ENCODE data around the gene KDM1A. TPM values are rescaled to one million over a fixed set of nuclear protein-coding genes. Genes with fewer than 3 reads are reported as not detected.

The KDM1A gene
- total RNA-seq, 1 experiment from 2014 or later = 162 TPM

- Histone ChIP-seq H3K9ac (ENCODE audit: low read length) (no peak overlapping the region), H3K36me3 (ENCODE audit: control insufficient read depth in 1 of 2, insufficient read depth in 2 of 2, low read length in 2 of 2) (no peaks in the 10 kb centered on the region), H3K9me3 (ENCODE audit: control insufficient read depth in 1 of 2, insufficient read depth in 1 of 2, low read depth in 1 of 2, low read length in 2 of 2) (no peaks in the 10 kb centered on the region), H4K20me1 (ENCODE audit: insufficient read depth) (no peaks in the 10 kb centered on the region; the same call in 1 of the 2 replicates), H3K9me2 (ENCODE audit: insufficient read depth) (no peaks in the 10 kb centered on the region), H3K4me1 (ENCODE audit: control insufficient read depth in 1 of 2, insufficient read depth in 2 of 2, low read length in 2 of 2) (peaks cover 3 to 10% of the 10 kb centered on the region in 2 experiments; a peak in 3 of 4 replicates), H2AFZ (ENCODE audit: low read depth, low read length, poor library complexity, severe bottlenecking) (no peak overlapping the region), H3K27me3 (ENCODE audit: insufficient read depth, low read length) (no peaks in the 10 kb centered on the region), H3K79me2 (ENCODE audit: insufficient read depth, low read length) (peaks cover 76% of the 10 kb centered on the region), H3K4me3 (replicated peaks in 1 of 2; ENCODE audit: low read depth in 1 of 2, low read length in 2 of 2) (no peak overlapping the region), H3K27ac (ENCODE audit: low read depth, low read length) (no peak overlapping the region), H3K4me2 (ENCODE audit: low read length) (no peak overlapping the region)
- DNase-seq (ENCODE audit: low read depth, low spot score) (no peak), ATAC-seq (no peak)
- no TSS peak for BruUV-seq (replicated peaks)
- intact Hi-C loops (cut with micrococcal nuclease) = no loop called here
- ChIA-PET POLR2A (interaction anchor here (1.1 kb wide), 1 partner anchor 21 kb away, joined by 3 read pairs; no protein-coding TSS in a partner anchor), CTCF (no interaction called here), RAD21 (ENCODE audit: low non-redundant PET in 1 of 2, low total read pairs in 2 of 2, uncharacterized antibody in 2 of 2, unreplicated experiment in 2 of 2) (no interaction called here)
- TF ChIP-seq EZH2 (IDR thresholded peaks at IDR 0.05) = no peak
- no peak for TF ChIP-seq JUND (IDR thresholded peaks at IDR 0.05)
- no peak for TF ChIP-seq EZH2phosphoT487 (IDR thresholded peaks at IDR 0.05; ENCODE audit: borderline replicate concordance)
- no peak for TF ChIP-seq POLR2A (IDR thresholded peaks at IDR 0.05; ENCODE audit: borderline replicate concordance, extremely low read depth, insufficient read depth, insufficient read length)
- TF ChIP-seq SP1 (IDR thresholded peaks at IDR 0.05; ENCODE audit: low read depth) = no peak
- TF ChIP-seq CBX3 (IDR thresholded peaks at IDR 0.05; ENCODE audit: low read depth) = no peak
- TF ChIP-seq TCF7L2 (IDR thresholded peaks at IDR 0.05; ENCODE audit: borderline replicate concordance, extremely low read depth, insufficient read depth, insufficient read length) = no peak
- no peak for TF ChIP-seq ZFX (IDR thresholded peaks at IDR 0.05)
- TF ChIP-seq MAX (IDR thresholded peaks at IDR 0.05) = no peak
- no peak for TF ChIP-seq RAD21 (IDR thresholded peaks at IDR 0.05; ENCODE audit: low read depth)
- TF ChIP-seq POLR2AphosphoS5 (IDR thresholded peaks at IDR 0.05; ENCODE audit: low read depth, low read length) = no peak
- no peak for TF ChIP-seq SRF (IDR thresholded peaks at IDR 0.05; ENCODE audit: low read depth)
- TF ChIP-seq ELF1 (IDR thresholded peaks at IDR 0.05; ENCODE audit: borderline replicate concordance, low read depth) = no peak
- no peak for TF ChIP-seq SIN3A (IDR thresholded peaks at IDR 0.05; ENCODE audit: low read depth)
- no peak for TF ChIP-seq CEBPB (IDR thresholded peaks at IDR 0.05; ENCODE audit: low read depth)
- TF ChIP-seq ZNF274 (IDR thresholded peaks at IDR 0.05; ENCODE audit: low read depth, low read length) = no peak
These were observed 102.9 kb downstream of the KDM1A start for GRCh38 chr1:23122023-23122748.
